Body of pancreas (tissue), 4 donors: ENCODE measurements around the gene ZAP70.

ENCODE experiments used
- CTCF ChIP-seq, 7 experiments: fragments of 450-650 bp in 4 of 7; fragments of 200-600 bp in 3 of 7; sonication (generic) in 3 of 7; IDR thresholded peaks; one replicate each; pipeline ENCODE4 v1.5.1; 2016 to 2019; ENCODE audit warnings: antibody characterized with exemption in 7 of 7
- POLR2A ChIP-seq, 3 donors: fragments of 450-650 bp; IDR thresholded peaks; one replicate each; pipeline ENCODE4 v1.6.1; 2016; ENCODE audit warnings: antibody characterized with exemption in 3 of 3, mild to moderate bottlenecking in 2 of 3

DNA sequence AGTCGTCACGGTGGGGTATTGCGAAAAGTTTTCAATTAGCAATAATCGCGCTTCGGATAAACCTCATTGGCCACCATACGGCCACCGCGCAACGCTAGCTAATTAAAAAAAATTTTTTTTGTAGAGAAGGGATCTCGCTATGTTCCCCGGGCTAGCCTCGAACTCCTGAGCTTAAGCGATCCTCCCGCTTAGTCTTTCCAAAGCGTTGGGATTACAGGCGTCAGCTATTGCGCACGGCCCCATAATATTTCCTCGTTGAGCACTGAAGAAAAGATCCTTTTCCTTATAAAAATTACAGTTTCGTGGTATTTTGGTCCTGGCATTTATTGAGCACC, 48.8 kb upstream of the ZAP70 start:
- TF ChIP-seq CTCF (IDR thresholded peaks at IDR 0.05) (peak in 1 of 7 experiments; percentile 0), POLR2A (IDR thresholded peaks at IDR 0.05) (no peak)
